Activated CD8-positive, alpha-beta memory T cell treated with anti-CD3 and anti-CD28 coated beads for 48 hours (primary cell): Measurements from ENCODE around the gene INTS7.

Source experiments
- DNase-seq, 3 experiments: peaks; one replicate each; pipeline ENCODE4 v3.0.0-alpha.2; 2020; ENCODE audit warnings: low read depth in 2 of 3, low spot score in 2 of 3

Gene INTS7

DNA sequence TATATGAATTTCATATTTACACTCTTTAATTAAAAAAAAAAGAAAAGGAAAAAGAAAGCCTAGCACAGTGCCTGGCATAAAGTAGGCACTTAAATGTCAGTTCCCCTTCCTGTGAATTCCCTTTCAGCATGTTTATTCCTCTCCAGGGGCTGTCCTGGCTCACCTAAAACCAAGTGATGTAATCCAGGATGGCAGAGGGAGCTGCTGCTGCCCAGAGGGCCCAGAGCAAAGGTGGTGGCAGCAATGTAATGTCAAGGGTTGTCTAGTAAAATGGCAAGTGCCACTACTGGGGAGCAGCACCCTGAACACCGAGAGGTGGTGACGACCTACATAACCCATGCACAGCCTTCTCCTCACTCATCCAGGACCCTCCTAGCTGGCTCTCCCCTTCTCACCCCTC, 126.4 kb downstream of the INTS7 start:
- DNase-seq = no peak

DNA sequence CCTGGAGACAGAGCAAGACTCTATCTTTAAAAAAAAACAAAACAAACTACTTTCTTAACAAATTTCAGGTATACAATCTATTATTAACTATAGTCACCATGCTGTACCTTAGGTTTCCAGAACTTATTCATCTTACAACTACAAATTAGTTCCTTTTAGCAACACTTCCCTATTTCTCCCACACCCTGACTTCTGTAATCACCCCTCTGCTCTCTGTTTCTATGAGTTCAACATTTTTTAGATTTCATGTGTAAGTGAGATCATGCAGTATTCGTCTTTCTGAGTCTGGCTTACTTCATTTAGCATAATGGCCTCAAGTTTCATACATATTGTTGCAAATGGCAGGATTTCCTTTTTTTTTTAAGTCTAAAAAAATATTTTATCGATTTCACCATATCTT, 126.9 kb downstream of the INTS7 start:
- no peak for DNase-seq

DNA sequence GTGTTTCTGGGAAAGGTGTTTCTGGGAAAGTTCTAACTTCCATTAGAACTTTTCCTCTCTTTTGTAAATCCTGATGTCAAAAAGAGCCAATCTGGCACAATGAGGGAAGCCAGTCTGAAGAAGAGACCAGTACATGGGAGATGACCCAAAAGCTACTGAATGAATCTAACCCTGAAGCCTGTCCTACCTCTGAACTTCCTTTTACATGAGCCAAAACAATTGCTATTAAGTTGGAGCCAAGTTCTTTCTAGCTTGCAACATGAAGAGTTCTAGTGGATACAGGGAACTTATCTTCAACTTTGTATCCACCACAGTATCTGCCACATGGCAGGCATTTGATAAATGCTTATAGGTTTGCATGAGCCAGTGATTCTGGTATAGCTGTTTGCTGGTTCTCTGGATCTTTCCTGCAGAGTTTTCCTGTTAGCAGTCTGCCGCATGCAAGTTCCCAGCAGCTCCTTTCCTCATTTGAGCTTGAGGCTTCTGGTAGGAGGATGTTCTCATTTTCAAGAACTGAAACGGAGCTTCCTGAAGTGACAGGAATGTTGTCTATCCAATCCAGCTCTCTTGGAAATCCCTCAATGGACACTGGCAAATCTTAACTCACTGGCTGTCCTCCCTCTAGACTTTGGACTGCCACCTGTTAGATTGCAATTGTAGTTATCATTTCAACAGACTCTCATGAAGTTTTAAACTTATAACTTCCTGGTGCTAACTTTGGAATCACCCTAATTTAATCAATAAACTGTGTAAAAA, 131.7 kb downstream of the INTS7 start:
- DNase-seq = no peak

DNA sequence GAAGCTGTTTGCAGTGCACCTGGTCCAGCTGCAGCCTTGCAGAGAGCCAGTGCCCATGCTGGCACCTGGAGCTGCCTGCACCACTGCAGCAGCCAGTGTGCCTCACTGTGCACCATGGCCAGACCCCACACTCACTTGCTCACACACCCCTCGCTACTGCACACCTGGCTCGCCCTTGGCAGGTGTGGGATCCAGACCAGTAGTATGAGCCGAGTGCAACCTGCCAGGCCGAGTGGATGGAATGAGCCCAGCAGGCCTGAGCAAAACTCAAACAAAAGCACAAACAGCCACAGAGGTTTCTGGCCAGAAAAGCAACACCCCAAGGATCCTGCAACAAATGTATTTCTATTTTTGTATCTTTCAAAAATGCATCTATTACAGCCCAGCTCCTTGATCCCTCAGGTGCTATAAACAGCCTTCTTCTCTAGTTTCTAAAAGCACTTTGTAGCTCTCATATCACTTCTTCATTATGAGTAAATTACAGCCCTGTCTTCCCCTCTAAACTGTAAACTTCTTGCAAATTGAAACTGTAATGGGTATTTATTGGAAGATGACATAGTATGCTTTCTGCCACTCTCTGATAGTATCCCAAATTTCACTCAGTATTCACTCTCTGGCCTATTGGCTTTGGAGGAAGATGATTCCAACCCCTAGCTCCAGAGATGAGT, 132.6 kb downstream of the INTS7 start:
- no peak for DNase-seq

DNA sequence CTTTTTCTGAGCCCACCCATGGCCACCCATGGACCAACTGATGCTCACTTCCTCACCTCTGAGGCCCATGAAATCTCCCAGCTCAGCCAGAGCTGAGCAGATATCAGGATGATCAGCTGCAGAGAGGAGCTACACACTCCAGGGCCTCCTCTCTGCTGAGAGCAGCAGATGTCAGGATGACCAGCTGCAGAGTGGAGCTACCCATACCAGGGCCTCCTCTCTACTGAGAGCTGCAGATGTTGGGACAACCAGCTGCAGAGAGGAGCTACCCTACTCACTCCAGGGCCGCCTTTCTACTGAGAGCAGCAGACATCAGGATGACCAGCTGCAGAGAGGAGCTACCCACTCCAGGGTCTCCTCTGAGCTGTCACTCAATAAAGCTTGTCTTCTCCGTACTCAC, 133.4 kb downstream of the INTS7 start:
- no peak for DNase-seq

GRCh38 chr1:211900441-211900840, 134.9 kb downstream of the INTS7 start:
- no peak for DNase-seq

DNA sequence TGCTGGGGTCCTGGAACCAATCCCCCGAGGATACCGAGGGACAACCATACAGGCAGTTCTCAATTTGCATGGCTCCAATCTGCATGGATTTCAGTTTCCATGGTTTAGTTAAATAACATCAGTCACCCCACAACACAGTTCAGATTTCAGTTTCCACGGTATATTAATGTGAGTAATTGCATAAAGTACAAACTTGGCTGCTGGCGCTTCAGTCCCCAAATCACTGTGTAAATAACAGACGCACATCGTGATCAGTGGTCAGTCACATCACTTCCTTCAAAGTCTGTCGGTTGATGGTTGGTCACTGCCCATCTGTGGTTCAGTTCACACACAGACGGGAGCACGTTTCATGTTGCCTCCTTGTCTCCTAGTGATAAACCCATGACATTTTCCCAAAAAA, 138.4 kb downstream of the INTS7 start:
- DNase-seq = no peak

GRCh38 chr1:211895126-211895759, 140.1 kb downstream of the INTS7 start:
- no peak for DNase-seq

GRCh38 chr1:211894312-211894711, 141.0 kb downstream of the INTS7 start:
- DNase-seq = no peak

GRCh38 chr1:211893260-211893659, 142.1 kb downstream of the INTS7 start:
- DNase-seq = no peak

DNA sequence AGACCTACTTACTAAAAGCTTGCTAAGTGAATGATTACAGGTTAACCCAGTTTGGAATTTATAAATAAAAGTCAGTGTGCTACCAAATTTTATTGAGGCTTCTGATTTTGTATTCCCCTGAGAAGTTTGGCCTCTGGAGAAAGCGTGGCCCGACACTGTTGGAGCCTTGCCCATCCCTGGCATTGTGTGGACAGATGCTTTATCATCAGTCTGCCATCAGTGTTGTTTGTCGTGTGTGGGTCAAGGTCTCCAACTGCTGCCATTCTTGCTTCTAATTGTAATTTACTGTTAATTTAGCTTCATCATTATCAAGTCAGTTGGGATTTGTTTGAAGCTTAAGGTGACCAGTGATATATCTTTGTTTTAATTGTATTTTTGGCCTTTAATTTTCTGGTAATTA, 142.8 kb downstream of the INTS7 start:
- no peak for DNase-seq

- no peak for DNase-seq
Observed at GRCh38 chr1:211891708-211892107, 143.6 kb downstream of the INTS7 start.
